ENCODE results near the gene RBAK.
"Not testable (repeated sequence)": the region's sequence is repeated elsewhere in the genome, so short reads cannot be mapped to it uniquely, and the experiment has no call there.

GRCh38 chr7:5027796-5028410 is 17.8 kb upstream of the RBAK start:
- TF ChIP-seq CTCF (IDR thresholded peaks at IDR 0.05); EZH2 (IDR thresholded peaks at IDR 0.05; ENCODE audit: borderline replicate concordance, insufficient read depth, low read depth, low read length, poor library complexity, severe bottlenecking): not testable (repeated sequence)
